ENCODE data around the gene PIM2.

PIM2 gene

GRCh38 chrX:48893556-48894348 lies 25.1 kb downstream of the PIM2 start:
- no peaks in the 10 kb centered on the region for H3K9me3 ChIP-seq (ENCODE audit: insufficient read depth, low read length)
- H3F3A ChIP-seq (ENCODE audit: insufficient read depth): peaks cover 5% of the 10 kb centered on the region; the same call in 1 of the 2 replicates
- no peaks in the 10 kb centered on the region for H3K27me3 ChIP-seq (ENCODE audit: low read length)
- no peak overlapping the region for H3K27ac ChIP-seq (ENCODE audit: low read depth, low read length)
- H3K9me2 ChIP-seq (replicated peaks; ENCODE audit: insufficient read depth, low read length): no peaks in the 10 kb centered on the region
- no peak overlapping the region for H3K4me2 ChIP-seq (ENCODE audit: low read depth, low read length, poor library complexity, severe bottlenecking)
- no peak overlapping the region for H3K4me3 ChIP-seq (ENCODE audit: insufficient read depth, low read length, poor library complexity, severe bottlenecking)
- H4K20me1 ChIP-seq (ENCODE audit: low read depth, low read length): no peaks in the 10 kb centered on the region
- no peak overlapping the region for H3K9ac ChIP-seq (ENCODE audit: low read length)
- no peaks in the 10 kb centered on the region for H3K36me3 ChIP-seq (ENCODE audit: low read length)
- no peak overlapping the region for H2AFZ ChIP-seq (ENCODE audit: low read depth, low read length, severe bottlenecking)
- peaks cover 14% of the 10 kb centered on the region for H3K79me2 ChIP-seq (ENCODE audit: insufficient read depth, low read length)
- TF ChIP-seq CTCF (IDR thresholded peaks at IDR 0.05; ENCODE audit: insufficient read depth, low read length, poor library complexity, severe bottlenecking): no peak
- TF ChIP-seq EZH2phosphoT487 (conservative IDR thresholded peaks at IDR 0.05; ENCODE audit: low read length): no peak

- Histone ChIP-seq H3F3A (ENCODE audit: insufficient read depth) (no peaks in the 10 kb centered on the region), H3K9me3 (ENCODE audit: insufficient read depth, low read length) (no peaks in the 10 kb centered on the region), H4K20me1 (ENCODE audit: low read depth, low read length) (no peaks in the 10 kb centered on the region), H3K4me3 (ENCODE audit: insufficient read depth, low read length, poor library complexity, severe bottlenecking) (no peak overlapping the region), H2AFZ (ENCODE audit: low read depth, low read length, severe bottlenecking) (no peak overlapping the region), H3K79me2 (ENCODE audit: insufficient read depth, low read length) (peaks cover 10% of the 10 kb centered on the region; the same call in 1 of the 2 replicates), H3K9ac (ENCODE audit: low read length) (no peak overlapping the region), H3K9me2 (replicated peaks; ENCODE audit: insufficient read depth, low read length) (no peaks in the 10 kb centered on the region), H3K4me2 (ENCODE audit: low read depth, low read length, poor library complexity, severe bottlenecking) (no peak overlapping the region), H3K27me3 (ENCODE audit: low read length) (no peaks in the 10 kb centered on the region), H3K36me3 (ENCODE audit: low read length) (no peaks in the 10 kb centered on the region), H3K27ac (ENCODE audit: low read depth, low read length) (no peak overlapping the region)
- no peak for TF ChIP-seq EZH2phosphoT487 (conservative IDR thresholded peaks at IDR 0.05; ENCODE audit: low read length)
- no peak for TF ChIP-seq CTCF (IDR thresholded peaks at IDR 0.05; ENCODE audit: insufficient read depth, low read length, poor library complexity, severe bottlenecking)
These were observed 25.9 kb downstream of the PIM2 start for GRCh38 chrX:48892896-48893295.

- Histone ChIP-seq H3K9me3 (ENCODE audit: insufficient read depth, low read length) (no peaks in the 10 kb centered on the region), H3K27me3 (ENCODE audit: low read length) (no peaks in the 10 kb centered on the region), H3K79me2 (ENCODE audit: insufficient read depth, low read length) (peaks cover 4% of the 10 kb centered on the region; the same call in 1 of the 2 replicates), H3F3A (ENCODE audit: insufficient read depth) (no peaks in the 10 kb centered on the region), H3K9me2 (replicated peaks; ENCODE audit: insufficient read depth, low read length) (no peaks in the 10 kb centered on the region), H3K9ac (ENCODE audit: low read length) (peak overlapping the region; percentile 41; the same call in 1 of the 2 replicates), H2AFZ (ENCODE audit: low read depth, low read length, severe bottlenecking) (peak overlapping the region; percentile 74), H3K36me3 (ENCODE audit: low read length) (no peaks in the 10 kb centered on the region), H3K27ac (ENCODE audit: low read depth, low read length) (no peak overlapping the region), H3K4me2 (ENCODE audit: low read depth, low read length, poor library complexity, severe bottlenecking) (peak overlapping the region; percentile 62), H3K4me3 (ENCODE audit: insufficient read depth, low read length, poor library complexity, severe bottlenecking) (peak overlapping the region; percentile 34), H4K20me1 (ENCODE audit: low read depth, low read length) (no peaks in the 10 kb centered on the region)
- TF ChIP-seq EZH2phosphoT487 (conservative IDR thresholded peaks at IDR 0.05; ENCODE audit: low read length): no peak
- TF ChIP-seq CTCF (IDR thresholded peaks at IDR 0.05; ENCODE audit: insufficient read depth, low read length, poor library complexity, severe bottlenecking): peak; percentile 11
These were observed 27.2 kb downstream of the PIM2 start for GRCh38 chrX:48891402-48892288.

All from SU-DHL-6 (cell line).